Panc1 (cell line): ENCODE measurements around the gene ELP5. TPM values are rescaled to one million over a fixed set of nuclear protein-coding genes. Genes with fewer than 3 reads are reported as not detected.

Experiments used
- ATAC-seq: fragments of 200-7000 bp; cut with Tn5 transposase; 2 replicates; pipeline ENCODE4 v1.9.1; 2020; ENCODE audit warnings: mild to moderate bottlenecking, moderate library complexity
- BruUV-seq: library from RNA; stranded (reverse); fragments of 400-500 nt; replicated peaks from 2 replicates; lab custom pipeline; 2021; lab: Mats Ljungman, UMichigan
- CTCF ChIA-PET: fragments of 300-600 bp; sonication (Branson Sonifier 250); formaldehyde crosslinking; loops from one replicate; lab custom pipeline; 2022; ENCODE audit warnings: antibody characterized with exemption; lab: Charles Lee
- POLR2A ChIA-PET: fragments of 300-600 bp; sonication (Branson Sonifier 250); formaldehyde crosslinking; loops from one replicate; lab custom pipeline; 2022; ENCODE audit warnings: antibody characterized with exemption; lab: Charles Lee
- DNase-seq: peaks from one replicate; pipeline ENCODE4 v3.0.0-alpha.2; 2010; ENCODE audit warnings: low read depth, low spot score
- H3K27ac ChIP-seq: 2 replicates; pipeline ENCODE4 v1.5.1; 2011; ENCODE audit warnings: mild to moderate bottlenecking, low read length, inconsistent platforms
- H3K27me3 ChIP-seq: fragments of 200-500 bp; sonication (Bioruptor generic); 2 replicates; pipeline ENCODE4 v1.6.0; 2014; ENCODE audit warnings: low read length, inconsistent platforms; ENCODE audit not compliant: control insufficient read depth, insufficient read depth
- H3K36me3 ChIP-seq: fragments of 200-500 bp; sonication (Bioruptor generic); 2 replicates; pipeline ENCODE4 v1.5.1; 2014; ENCODE audit warnings: inconsistent platforms, mild to moderate bottlenecking, low read length, moderate library complexity; ENCODE audit not compliant: control insufficient read depth, insufficient read depth
- H3K4me1 ChIP-seq: 2 replicates; pipeline ENCODE4 v1.5.1; 2011; ENCODE audit warnings: inconsistent platforms, mild to moderate bottlenecking, low read length, moderate library complexity; ENCODE audit not compliant: control insufficient read depth, insufficient read depth
- H3K4me3 ChIP-seq, 2 experiments: 2 replicates each; pipeline ENCODE4 v1.5.1; 2011 to 2012; ENCODE audit warnings: low read depth in 2 of 2, low read length in 2 of 2, mild to moderate bottlenecking in 2 of 2, inconsistent platforms in 1 of 2, moderate library complexity in 1 of 2
- H3K9me3 ChIP-seq: fragments of 200-500 bp; sonication (Bioruptor generic); 2 replicates; pipeline ENCODE4 v1.5.1; 2014; ENCODE audit warnings: low read depth, mild to moderate bottlenecking, inconsistent platforms, low read length, moderate library complexity; ENCODE audit not compliant: control insufficient read depth, insufficient read depth
- POLR2AphosphoS5 ChIP-seq: IDR thresholded peaks from 2 replicates; pipeline ENCODE4 v1.6.1; 2012; ENCODE audit warnings: mild to moderate bottlenecking, low read depth, low read length, moderate library complexity
- REST ChIP-seq, 2 experiments: IDR thresholded peaks; 2 replicates each; pipeline ENCODE4 v1.6.1; 2011 to 2012; ENCODE audit warnings: low read depth in 2 of 2, control low read depth in 1 of 2, low read length in 1 of 2, mild to moderate bottlenecking in 1 of 2, moderate library complexity in 1 of 2; ENCODE audit not compliant: insufficient read depth in 1 of 2
- SIN3A ChIP-seq: IDR thresholded peaks from 2 replicates; pipeline ENCODE4 v1.6.1; 2012; ENCODE audit warnings: low read depth, mild to moderate bottlenecking, low read length, moderate library complexity, borderline replicate concordance; ENCODE audit not compliant: insufficient read depth
- TCF7L2 ChIP-seq: IDR thresholded peaks from 2 replicates; pipeline ENCODE4 v1.6.1; 2011; ENCODE audit warnings: mild to moderate bottlenecking, low read depth, low read length, inconsistent platforms
- in situ Hi-C: cut with HindIII; loops from 2 replicates; pipeline ENCODE4 v1.10.0; 2016; ENCODE audit warnings: low sequenced_read_pairs, low pct_unique_long_range_greater_than_20kb
- intact Hi-C: fragments of 100-400 bp; cut with micrococcal nuclease; formaldehyde crosslinking; loops from one replicate; pipeline ENCODE4 v1.10.0; 2022; ENCODE audit not compliant: unreplicated experiment
- total RNA-seq: library from RNA; stranded (reverse); gene quantifications from one replicate; pipeline ENCODE4 v1.2.1, GENCODE V29; 2021; ENCODE audit not compliant: unreplicated experiment
- TF ChIP-seq, protein P1 (sequence below): fragments of 450-650 bp; IDR thresholded peaks from 2 replicates; pipeline ENCODE4 v1.5.1; 2017; ENCODE audit warnings: mild to moderate bottlenecking

Gene ELP5
- total RNA-seq, 1 experiment from 2014 or later: 89.5 TPM

DNA sequence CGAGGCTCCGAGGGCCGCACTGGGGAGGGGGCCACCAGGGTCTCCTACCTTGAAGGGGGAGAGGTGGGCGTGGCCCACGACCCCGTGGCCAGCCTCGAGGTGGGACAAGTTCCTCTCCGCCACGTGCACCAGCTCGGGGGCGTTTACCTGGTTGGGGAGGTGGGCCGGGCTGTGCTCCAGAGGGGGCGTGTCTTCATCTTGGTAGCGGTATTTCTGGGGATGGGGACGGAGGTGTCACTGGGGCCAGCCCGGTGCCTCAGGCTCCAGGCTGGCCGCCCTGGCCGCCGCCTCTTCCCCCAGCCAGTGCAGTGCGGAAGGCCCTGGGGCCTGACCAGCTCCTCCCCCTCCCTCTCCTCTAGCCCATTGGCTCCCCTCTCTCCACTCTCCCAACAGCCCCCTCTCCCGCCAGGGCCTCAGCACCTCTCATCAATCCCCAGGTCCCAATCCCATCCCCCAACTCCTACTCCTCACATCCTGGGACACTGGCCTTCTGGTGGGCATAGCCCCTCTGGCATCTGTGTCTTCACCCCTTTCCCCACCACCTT, 43.9 kb upstream of the ELP5 start:
- BruUV-seq: no TSS peak
- POLR2A ChIA-PET: no interaction called here
- H3K36me3 ChIP-seq: no peaks in the 10 kb centered on the region
- intact Hi-C loops (no loop called here), in situ Hi-C loops (no loop called here)
- H3K4me1 ChIP-seq: peaks cover 4% of the 10 kb centered on the region
- no peaks in the 10 kb centered on the region for H3K27me3 ChIP-seq
- H3K4me3 ChIP-seq: no peak overlapping the region
- no peak for TF ChIP-seq REST (IDR thresholded peaks at IDR 0.05; ENCODE audit: insufficient read depth in 1 of 2, low read depth in 2 of 2, low read length in 1 of 2)
- TF ChIP-seq POLR2AphosphoS5: no peak
- no peak for TF ChIP-seq TCF7L2
- no peak for TF ChIP-seq SIN3A
- TF ChIP-seq, protein P1, sequence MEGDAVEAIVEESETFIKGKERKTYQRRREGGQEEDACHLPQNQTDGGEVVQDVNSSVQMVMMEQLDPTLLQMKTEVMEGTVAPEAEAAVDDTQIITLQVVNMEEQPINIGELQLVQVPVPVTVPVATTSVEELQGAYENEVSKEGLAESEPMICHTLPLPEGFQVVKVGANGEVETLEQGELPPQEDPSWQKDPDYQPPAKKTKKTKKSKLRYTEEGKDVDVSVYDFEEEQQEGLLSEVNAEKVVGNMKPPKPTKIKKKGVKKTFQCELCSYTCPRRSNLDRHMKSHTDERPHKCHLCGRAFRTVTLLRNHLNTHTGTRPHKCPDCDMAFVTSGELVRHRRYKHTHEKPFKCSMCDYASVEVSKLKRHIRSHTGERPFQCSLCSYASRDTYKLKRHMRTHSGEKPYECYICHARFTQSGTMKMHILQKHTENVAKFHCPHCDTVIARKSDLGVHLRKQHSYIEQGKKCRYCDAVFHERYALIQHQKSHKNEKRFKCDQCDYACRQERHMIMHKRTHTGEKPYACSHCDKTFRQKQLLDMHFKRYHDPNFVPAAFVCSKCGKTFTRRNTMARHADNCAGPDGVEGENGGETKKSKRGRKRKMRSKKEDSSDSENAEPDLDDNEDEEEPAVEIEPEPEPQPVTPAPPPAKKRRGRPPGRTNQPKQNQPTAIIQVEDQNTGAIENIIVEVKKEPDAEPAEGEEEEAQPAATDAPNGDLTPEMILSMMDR: no peak
- H3K27ac ChIP-seq: no peak overlapping the region
- ATAC-seq: no peak
- DNase-seq: no peak
- no peaks in the 10 kb centered on the region for H3K9me3 ChIP-seq
- CTCF ChIA-PET: no interaction called here

DNA sequence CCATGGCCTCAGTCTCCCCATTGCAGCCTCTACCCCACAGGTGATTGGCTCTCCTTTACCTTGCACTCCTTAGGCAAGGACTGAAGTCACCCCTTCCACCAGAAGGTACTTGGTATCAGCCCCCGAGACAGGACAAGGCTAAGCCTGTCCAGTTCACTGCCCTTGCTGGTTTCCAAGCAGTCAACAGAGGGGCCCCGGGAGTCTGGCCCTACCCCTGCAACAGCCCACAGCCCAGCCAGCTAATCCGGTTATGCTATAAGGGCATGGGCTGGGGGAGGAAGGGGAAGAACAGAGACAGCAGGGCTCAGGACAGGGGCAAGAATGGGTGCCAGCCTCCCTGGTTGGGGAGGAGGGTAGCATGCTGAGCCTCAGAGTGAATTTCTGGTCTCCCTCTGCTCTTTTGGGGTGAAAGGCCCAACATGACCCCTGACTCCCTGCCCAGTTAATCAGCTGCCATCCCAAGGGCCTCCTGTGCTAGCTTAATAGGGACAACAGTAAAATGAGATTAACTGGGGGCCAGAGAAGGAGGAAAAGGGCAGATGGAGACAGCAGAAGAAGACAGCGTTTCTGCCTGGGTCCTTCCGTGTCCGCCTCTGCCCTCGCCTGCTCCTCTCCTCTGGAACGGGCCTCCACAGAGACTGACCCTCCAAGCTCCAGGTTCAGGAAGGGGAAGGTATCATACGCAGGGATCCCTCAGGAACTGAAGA, 43.1 kb upstream of the ELP5 start:
- CTCF ChIA-PET: no interaction called here
- in situ Hi-C loops: no loop called here
- TF ChIP-seq SIN3A (no peak), TCF7L2 (no peak), REST (IDR thresholded peaks at IDR 0.05; ENCODE audit: insufficient read depth in 1 of 2, low read depth in 2 of 2, low read length in 1 of 2) (no peak), POLR2AphosphoS5 (no peak)
- TF ChIP-seq, protein P1: no peak

More for the DNA sequence above, 43.1 kb upstream of the ELP5 start:
- intact Hi-C loops: no loop called here
- no peak for DNase-seq
- H3K4me1 ChIP-seq: peaks cover 4% of the 10 kb centered on the region
- no peak overlapping the region for H3K27ac ChIP-seq
- POLR2A ChIA-PET: no interaction called here
- H3K27me3 ChIP-seq: no peaks in the 10 kb centered on the region
- H3K9me3 ChIP-seq: no peaks in the 10 kb centered on the region
- no peak for ATAC-seq
- BruUV-seq: no TSS peak
- H3K36me3 ChIP-seq: no peaks in the 10 kb centered on the region
- no peak overlapping the region for H3K4me3 ChIP-seq
